Measurements from ENCODE around the gene SLC2A11.

- TF ChIP-seq CTCF (IDR thresholded peaks at IDR 0.05) (no peak), POLR2A (IDR thresholded peaks at IDR 0.05) (no peak)
Observed at GRCh38 chr22:23901600-23901999, 43.9 kb downstream of the SLC2A11 start.

All from adrenal gland (tissue), 5 donors.